Thyroid gland (tissue), 4 donors: ENCODE measurements around the gene PPIL1. TPM values are rescaled to one million over a fixed set of nuclear protein-coding genes. Genes with fewer than 3 reads are reported as not detected.

ENCODE experiments used
- DNase-seq, 2 donors: peaks; one replicate each; pipeline ENCODE4 v3.0.0-alpha.2; 2019
- H3K27ac ChIP-seq, 3 donors: fragments of 200-600 bp; sonication (generic); 1 replicate in 2 of 3; 2 replicates in 1 of 3; pipeline ENCODE4 v1.5.1; 2016 to 2019; ENCODE audit warnings: mild to moderate bottlenecking in 1 of 3, moderate library complexity in 1 of 3
- H3K27me3 ChIP-seq: fragments of 200-600 bp; sonication (generic); one replicate; pipeline ENCODE4 v1.5.1; 2019
- H3K36me3 ChIP-seq, 2 donors: fragments of 200-600 bp; sonication (generic); one replicate each; pipeline ENCODE4 v1.5.1; 2016 to 2019
- H3K4me1 ChIP-seq, 2 donors: fragments of 200-600 bp; sonication (generic); one replicate each; pipeline ENCODE4 v1.5.1; 2017 to 2019
- H3K4me3 ChIP-seq, 3 donors: fragments of 200-600 bp; sonication (generic); replicated peaks in 1 of 3; 1 replicate in 2 of 3; 2 replicates in 1 of 3; pipeline ENCODE4 v1.5.1; 2016; ENCODE audit warnings: mild to moderate bottlenecking in 1 of 3
- H3K9me3 ChIP-seq: fragments of 200-600 bp; sonication (generic); one replicate; pipeline ENCODE4 v1.5.1; 2017
- CTCF ChIP-seq, 6 experiments: fragments of 200-600 bp in 3 of 6; fragments of 450-650 bp in 3 of 6; sonication (generic) in 3 of 6; IDR thresholded peaks; one replicate each; pipeline ENCODE4 v1.5.1; 2016 to 2019; ENCODE audit warnings: antibody characterized with exemption in 6 of 6, mild to moderate bottlenecking in 2 of 6, inconsistent platforms in 1 of 6, moderate library complexity in 1 of 6
- POLR2A ChIP-seq, 2 donors: fragments of 450-650 bp; IDR thresholded peaks; one replicate each; pipeline ENCODE4 v1.6.1; 2017; ENCODE audit warnings: antibody characterized with exemption in 2 of 2, mild to moderate bottlenecking in 2 of 2, moderate library complexity in 1 of 2
- WGBS, 2 donors: methylation state at CpG; one replicate each; pipeline ENCODE4 v1.1.5; 2017; 5-methylcytosine and 5-hydroxymethylcytosine counted together
- intact Hi-C: fragments of 100-400 bp; cut with DNase I; formaldehyde crosslinking; loops from one replicate; pipeline ENCODE4 v1.15.1; 2023
- total RNA-seq, 4 donors: library from RNA; depleted of rRNA; stranded (reverse); fragments of >200 nt; gene quantifications; one replicate each; pipeline ENCODE4 v1.2.3, GENCODE V29; 2016

PPIL1 gene
- total RNA-seq, 4 donors from 2014 or later: 35.3 to 69.4 (median 44.3) TPM

DNA sequence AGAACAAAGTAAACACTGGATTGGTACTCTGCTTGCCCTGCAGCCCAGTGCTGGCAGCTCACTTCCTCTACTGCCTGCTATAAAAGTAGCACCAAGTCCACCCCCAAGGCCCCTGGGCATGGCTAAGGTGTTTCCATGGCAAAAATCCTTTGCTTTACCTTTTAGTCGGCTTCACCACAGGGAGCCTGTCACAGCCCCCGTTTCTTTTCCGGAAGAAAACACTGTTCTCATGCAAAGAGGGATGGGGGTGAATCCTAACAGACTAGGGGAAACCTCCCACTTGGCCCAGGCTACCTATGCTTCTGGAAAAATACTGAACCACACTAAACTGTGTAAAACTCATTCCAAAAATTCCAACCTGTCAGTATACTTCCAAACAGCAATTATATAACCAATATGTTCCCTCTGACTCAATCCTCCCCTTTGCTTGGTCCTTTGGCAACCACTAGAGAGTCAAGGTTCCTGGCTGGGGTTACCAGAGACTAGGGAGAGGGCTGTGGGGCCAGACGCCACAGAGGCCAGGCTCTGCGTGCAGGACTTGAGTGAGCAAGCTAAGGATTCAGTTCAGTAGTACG is 16.1 kb downstream of the PPIL1 start:
- Histone ChIP-seq H3K27ac (peak overlapping the region in 2 of 3 donors; percentile 17 to 37), H3K27me3 (no peaks in the 10 kb centered on the region), H3K9me3 (no peaks in the 10 kb centered on the region), H3K4me3 (no peak overlapping the region), H3K4me1 (peaks cover 15 to 27% of the 10 kb centered on the region in 2 donors), H3K36me3 (peaks cover 0 to 4% of the 10 kb centered on the region in 2 donors)
- TF ChIP-seq POLR2A (IDR thresholded peaks at IDR 0.05) (no peak), CTCF (IDR thresholded peaks at IDR 0.05) (no peak)
- DNase-seq: peak in 1 of 2 donors; percentile 35
- intact Hi-C loops: no loop called here
- WGBS, 2 donors: 72 to 75% methylated on average over 6 of the region's 6 CpGs

GRCh38 chr6:36857325-36857724 is 17.3 kb downstream of the PPIL1 start:
- WGBS, 2 donors: 98 to 99% methylated on average over 4 of the region's 4 CpGs
- Histone ChIP-seq H3K27me3 (no peaks in the 10 kb centered on the region), H3K4me1 (peaks cover 15 to 27% of the 10 kb centered on the region in 2 donors), H3K36me3 (peaks cover 0 to 4% of the 10 kb centered on the region in 2 donors), H3K9me3 (no peaks in the 10 kb centered on the region), H3K27ac (no peak overlapping the region), H3K4me3 (no peak overlapping the region)
- TF ChIP-seq POLR2A (IDR thresholded peaks at IDR 0.05): no peak
- TF ChIP-seq CTCF (IDR thresholded peaks at IDR 0.05): no peak
- DNase-seq: no peak
- intact Hi-C loops: no loop called here

DNA sequence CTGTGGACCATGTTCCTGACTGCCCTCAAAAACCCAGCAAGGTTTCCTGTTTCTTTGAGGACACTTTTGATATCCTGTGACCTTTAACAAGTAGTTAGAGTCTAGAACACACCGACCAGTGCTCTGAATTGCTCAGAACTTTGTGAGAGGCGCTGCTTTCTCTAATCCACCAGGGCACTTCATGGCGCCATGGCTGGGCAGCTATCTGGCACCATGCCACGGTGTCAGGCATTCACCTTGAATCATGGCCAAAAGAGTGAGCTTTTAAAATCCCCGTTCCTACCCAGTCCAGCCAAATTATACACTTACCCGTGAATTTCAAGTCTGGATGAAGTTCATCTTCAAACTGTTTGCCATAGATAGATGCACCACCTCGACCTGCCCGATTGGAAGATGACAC is 18.3 kb downstream of the PPIL1 start:
- Histone ChIP-seq H3K36me3 (peaks cover 0 to 4% of the 10 kb centered on the region in 2 donors), H3K9me3 (no peaks in the 10 kb centered on the region), H3K4me3 (no peak overlapping the region), H3K27ac (peak overlapping the region; percentile 70 to 85 (median 72)), H3K4me1 (peaks cover 15 to 27% of the 10 kb centered on the region in 2 donors), H3K27me3 (no peaks in the 10 kb centered on the region)
- intact Hi-C loops: no loop called here
- peak; percentile 95 to 96 for DNase-seq
- TF ChIP-seq POLR2A (IDR thresholded peaks at IDR 0.05) (no peak), CTCF (IDR thresholded peaks at IDR 0.05) (peak in 3 of 6 experiments; percentile 3 to 26 (median 21))
- 39 to 49% methylated on average over 8 of the region's 8 CpGs for WGBS, 2 donors

- peak overlapping the region; percentile 70 to 85 (median 72) for H3K27ac ChIP-seq
- intact Hi-C loops: no loop called here
- TF ChIP-seq POLR2A (IDR thresholded peaks at IDR 0.05) (no peak), CTCF (IDR thresholded peaks at IDR 0.05) (no peak)
- WGBS, 2 donors: 92 to 95% methylated on average over 10 of the region's 10 CpGs
- peaks cover 0 to 4% of the 10 kb centered on the region in 2 donors for H3K36me3 ChIP-seq
- H3K27me3 ChIP-seq: no peaks in the 10 kb centered on the region
- peaks cover 15 to 27% of the 10 kb centered on the region in 2 donors for H3K4me1 ChIP-seq
- H3K9me3 ChIP-seq: no peaks in the 10 kb centered on the region
- DNase-seq: no peak
- no peak overlapping the region for H3K4me3 ChIP-seq
Observed at GRCh38 chr6:36855750-36856149, 18.9 kb downstream of the PPIL1 start.

- intact Hi-C loops: loop anchor here (2.0 kb wide), 1 partner anchor 89 kb away; no protein-coding TSS in a partner anchor
- WGBS, 2 donors: 78 to 79% methylated on average over 5 of the region's 5 CpGs
- no peak for DNase-seq
Observed at GRCh38 chr6:36853325-36853724, 21.3 kb downstream of the PPIL1 start.

More at GRCh38 chr6:36853325-36853724, 21.3 kb downstream of the PPIL1 start:
- no peak overlapping the region for H3K4me3 ChIP-seq
- TF ChIP-seq POLR2A (IDR thresholded peaks at IDR 0.05) (no peak), CTCF (IDR thresholded peaks at IDR 0.05) (no peak)
- H3K27me3 ChIP-seq: no peaks in the 10 kb centered on the region
- no peaks in the 10 kb centered on the region for H3K9me3 ChIP-seq
- H3K36me3 ChIP-seq: peaks cover 0 to 4% of the 10 kb centered on the region in 2 donors
- H3K4me1 ChIP-seq: peaks cover 21 to 22% of the 10 kb centered on the region in 2 donors
- H3K27ac ChIP-seq: peak overlapping the region in 1 of 3 donors; percentile 14
